Kidney epithelial cell (primary cell): ENCODE data around the gene RPS27. TPM values are rescaled to one million over a fixed set of nuclear protein-coding genes. Genes with fewer than 3 reads are reported as not detected.

Experiments
- DNase-seq: peaks from one replicate; pipeline ENCODE4 v3.0.0-alpha.2; 2010; ENCODE audit warnings: low read depth
- H3K27me3 ChIP-seq: 2 replicates; pipeline ENCODE4 v1.6.0; 2011; ENCODE audit warnings: low read length; ENCODE audit not compliant: control insufficient read depth, insufficient read depth
- H3K36me3 ChIP-seq: 2 replicates; pipeline ENCODE4 v1.5.1; 2011; ENCODE audit warnings: low read length; ENCODE audit not compliant: control insufficient read depth, insufficient read depth
- H3K4me3 ChIP-seq: 2 replicates; pipeline ENCODE4 v1.5.1; 2011; ENCODE audit warnings: low read depth, mild to moderate bottlenecking, control low read depth, low read length
- CTCF ChIP-seq: IDR thresholded peaks from 2 replicates; pipeline ENCODE4 v1.5.1; 2011; ENCODE audit warnings: mild to moderate bottlenecking, moderate library complexity, low read length, control low read depth, inconsistent platforms; ENCODE audit not compliant: insufficient read depth, poor library complexity, severe bottlenecking
- total RNA-seq: library from RNA; depleted of rRNA; stranded (reverse); fragments of >200 nt; gene quantifications from 2 replicates; pipeline ENCODE4 v1.2.3, GENCODE V29; 2015

Gene RPS27
- total RNA-seq, 1 donor from 2014 or later = 2,407 TPM

- peak within 1 kb of the TSS; percentile 52 for H3K4me3 ChIP-seq
- no peak for TF ChIP-seq CTCF
- no peaks in the 10 kb centered on the region for H3K27me3 ChIP-seq
- peaks cover 2% of the 10 kb centered on the region for H3K36me3 ChIP-seq
- DNase-seq = no peak
Measured at GRCh38 chr1:153985941-153986761, 4.4 kb upstream of the RPS27 start, which contains the start of gene RAB13. Gene RAB13 (minus strand): TSS chr1:153986339. CDS start chr1:153986236, 103 bp downstream.

- no peaks in the 10 kb centered on the region for H3K36me3 ChIP-seq
- no peak overlapping the region for H3K4me3 ChIP-seq
- H3K27me3 ChIP-seq = no peaks in the 10 kb centered on the region
- no peak for DNase-seq
- TF ChIP-seq CTCF = no peak
Measured at GRCh38 chr1:153987621-153988020, 2.9 kb upstream of the RPS27 start.

- Histone ChIP-seq H3K27me3 (no peaks in the 10 kb centered on the region), H3K4me3 (peak overlapping the region; percentile 74), H3K36me3 (peaks cover 2% of the 10 kb centered on the region)
- no peak for TF ChIP-seq CTCF
- DNase-seq = no peak
Measured at GRCh38 chr1:153991151-153991630, 629 bp downstream of the RPS27 start.

DNA sequence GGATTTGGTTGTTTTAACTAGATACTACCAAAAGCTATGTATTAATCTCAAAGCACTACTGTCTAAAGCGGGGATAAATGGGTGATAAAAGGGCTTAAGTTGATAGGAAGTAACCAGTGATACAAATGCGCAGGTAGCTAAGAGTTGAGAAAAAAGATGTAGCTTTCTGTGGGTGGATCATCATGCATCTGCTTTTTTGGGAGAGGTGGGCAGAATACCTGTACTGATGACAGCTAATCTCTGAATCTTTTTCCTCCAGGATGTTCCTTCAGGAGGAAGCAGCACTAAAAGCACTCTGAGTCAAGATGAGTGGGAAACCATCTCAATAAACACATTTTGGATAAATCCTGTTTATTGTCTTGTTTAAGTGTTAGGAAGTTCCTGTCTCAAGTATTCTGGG is 1.2 kb downstream of the RPS27 start:
- no peak for TF ChIP-seq CTCF
- no peak for DNase-seq
- H3K27me3 ChIP-seq = no peaks in the 10 kb centered on the region
- peak overlapping the region; percentile 74 for H3K4me3 ChIP-seq
- peaks cover 2% of the 10 kb centered on the region for H3K36me3 ChIP-seq

- no peak for TF ChIP-seq CTCF
- no peak for DNase-seq
- Histone ChIP-seq H3K27me3 (no peaks in the 10 kb centered on the region), H3K4me3 (no peak overlapping the region), H3K36me3 (peaks cover 2% of the 10 kb centered on the region)
Measured at GRCh38 chr1:153995202-153995601, 4.6 kb downstream of the RPS27 start.
